ENCODE data around the gene ADARB2. TPM values are rescaled to one million over a fixed set of nuclear protein-coding genes. Genes with fewer than 3 reads are reported as not detected.

The ADARB2 gene
- total RNA-seq, 3 donors from 2014 or later = 0.31 to 4.2 TPM; not detected in 1

DNA sequence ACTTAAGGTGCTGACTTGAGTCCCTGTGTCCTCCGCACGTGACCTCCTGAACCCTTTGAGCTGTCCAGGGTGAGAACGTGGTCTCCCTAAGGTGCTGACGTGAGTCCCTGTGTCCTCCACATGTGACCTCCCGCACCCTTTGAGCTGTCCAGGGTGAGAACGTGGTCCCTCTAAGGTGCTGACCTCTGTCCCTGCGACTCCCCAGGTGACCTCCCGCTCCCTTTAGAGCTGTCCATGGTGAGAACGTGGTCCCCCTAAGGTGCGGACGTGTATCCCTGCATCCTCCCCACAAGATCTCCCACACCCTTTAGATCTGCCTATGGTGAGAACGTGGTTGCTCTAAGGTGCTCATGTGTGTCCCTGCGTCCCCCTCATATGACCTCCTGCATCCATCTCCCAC, 174.3 kb downstream of the ADARB2 start:
- no peak for ATAC-seq
- DNase-seq = no peak
- intact Hi-C loops (cut with DNase I, micrococcal nuclease) = no loop called here
- Histone ChIP-seq H3K36me3 (ENCODE audit: low read depth) (no peaks in the 10 kb centered on the region), H3K9me3 (no peaks in the 10 kb centered on the region), H3K4me1 (ENCODE audit: low read depth) (no peaks in the 10 kb centered on the region), H3K4me3 (no peak overlapping the region)
- TF ChIP-seq, protein P1, sequence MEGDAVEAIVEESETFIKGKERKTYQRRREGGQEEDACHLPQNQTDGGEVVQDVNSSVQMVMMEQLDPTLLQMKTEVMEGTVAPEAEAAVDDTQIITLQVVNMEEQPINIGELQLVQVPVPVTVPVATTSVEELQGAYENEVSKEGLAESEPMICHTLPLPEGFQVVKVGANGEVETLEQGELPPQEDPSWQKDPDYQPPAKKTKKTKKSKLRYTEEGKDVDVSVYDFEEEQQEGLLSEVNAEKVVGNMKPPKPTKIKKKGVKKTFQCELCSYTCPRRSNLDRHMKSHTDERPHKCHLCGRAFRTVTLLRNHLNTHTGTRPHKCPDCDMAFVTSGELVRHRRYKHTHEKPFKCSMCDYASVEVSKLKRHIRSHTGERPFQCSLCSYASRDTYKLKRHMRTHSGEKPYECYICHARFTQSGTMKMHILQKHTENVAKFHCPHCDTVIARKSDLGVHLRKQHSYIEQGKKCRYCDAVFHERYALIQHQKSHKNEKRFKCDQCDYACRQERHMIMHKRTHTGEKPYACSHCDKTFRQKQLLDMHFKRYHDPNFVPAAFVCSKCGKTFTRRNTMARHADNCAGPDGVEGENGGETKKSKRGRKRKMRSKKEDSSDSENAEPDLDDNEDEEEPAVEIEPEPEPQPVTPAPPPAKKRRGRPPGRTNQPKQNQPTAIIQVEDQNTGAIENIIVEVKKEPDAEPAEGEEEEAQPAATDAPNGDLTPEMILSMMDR (IDR thresholded peaks at IDR 0.05) = no peak

- H3K36me3 ChIP-seq (ENCODE audit: low read depth) = no peaks in the 10 kb centered on the region
- TF ChIP-seq, protein P1 (IDR thresholded peaks at IDR 0.05) = no peak
- DNase-seq (no peak), ATAC-seq (no peak)
- H3K9me3 ChIP-seq = no peaks in the 10 kb centered on the region
- no peak overlapping the region for H3K4me3 ChIP-seq
- intact Hi-C loops (cut with DNase I, micrococcal nuclease) = no loop called here
- H3K4me1 ChIP-seq (ENCODE audit: low read depth) = no peaks in the 10 kb centered on the region
Measured at GRCh38 chr10:1561731-1562337, 175.5 kb downstream of the ADARB2 start.

- H3K9me3 ChIP-seq = no peaks in the 10 kb centered on the region
- H3K36me3 ChIP-seq (ENCODE audit: low read depth) = no peaks in the 10 kb centered on the region
- intact Hi-C loops (cut with DNase I, micrococcal nuclease) = no loop called here
- TF ChIP-seq, protein P1 (IDR thresholded peaks at IDR 0.05) = no peak
- H3K4me1 ChIP-seq (ENCODE audit: low read depth) = no peaks in the 10 kb centered on the region
- H3K4me3 ChIP-seq = no peak overlapping the region
- DNase-seq = no peak
- no peak for ATAC-seq
Measured at GRCh38 chr10:1560535-1561192, 176.7 kb downstream of the ADARB2 start.

DNA sequence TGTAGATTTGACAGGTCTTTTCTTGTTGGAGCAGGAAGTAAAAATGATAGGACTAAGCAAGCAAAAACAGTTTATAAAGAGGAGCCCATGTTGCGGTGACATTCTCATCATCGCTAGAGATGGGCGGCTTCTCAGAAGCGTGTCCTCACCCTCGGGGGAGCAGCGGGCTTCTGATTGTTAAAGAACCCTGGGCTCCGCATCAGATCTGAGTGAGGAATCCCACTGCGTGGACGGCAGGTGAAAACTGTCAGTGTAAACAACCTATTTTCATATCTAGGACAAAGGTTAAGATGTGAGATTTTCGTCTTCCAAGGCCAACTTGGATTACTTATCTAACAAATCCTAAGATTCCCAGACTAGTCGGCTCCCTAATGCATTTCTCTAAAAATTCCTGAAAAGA, 177.6 kb downstream of the ADARB2 start:
- TF ChIP-seq, protein P1 (IDR thresholded peaks at IDR 0.05) = no peak
- ATAC-seq = no peak

DNA sequence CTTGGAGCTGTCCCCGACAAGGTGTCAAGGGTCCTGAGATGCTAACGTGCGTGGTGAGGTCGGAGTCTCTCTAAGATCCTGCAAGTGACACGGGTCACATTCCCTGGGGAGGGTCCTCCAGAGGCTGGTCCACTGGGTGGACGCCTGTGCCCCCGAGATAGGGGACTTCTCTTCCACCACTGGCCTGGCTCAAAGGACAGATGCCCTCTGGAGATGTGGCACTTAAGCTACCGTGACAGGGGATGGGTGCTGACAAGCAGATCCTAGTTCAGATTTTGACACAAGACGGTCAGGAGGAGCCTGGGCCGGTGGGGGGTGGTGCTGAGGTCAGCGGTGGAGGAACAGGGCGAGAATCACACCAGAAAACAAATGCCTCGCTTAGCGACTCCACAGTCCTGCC, 178.0 kb downstream of the ADARB2 start:
- H3K36me3 ChIP-seq (ENCODE audit: low read depth) = no peaks in the 10 kb centered on the region
- no peak for ATAC-seq
- DNase-seq = no peak
- TF ChIP-seq, protein P1 (IDR thresholded peaks at IDR 0.05) = no peak
- no peak overlapping the region for H3K4me3 ChIP-seq
- intact Hi-C loops (cut with DNase I, micrococcal nuclease) = no loop called here
- no peaks in the 10 kb centered on the region for H3K4me1 ChIP-seq (ENCODE audit: low read depth)
- H3K9me3 ChIP-seq = no peaks in the 10 kb centered on the region

More for the DNA sequence above, 177.6 kb downstream of the ADARB2 start:
- H3K4me3 ChIP-seq = no peak overlapping the region
- H3K36me3 ChIP-seq (ENCODE audit: low read depth) = no peaks in the 10 kb centered on the region
- no peak for DNase-seq
- intact Hi-C loops (cut with DNase I, micrococcal nuclease) = no loop called here
- H3K4me1 ChIP-seq (ENCODE audit: low read depth) = no peaks in the 10 kb centered on the region
- no peaks in the 10 kb centered on the region for H3K9me3 ChIP-seq
